NCI-H748 treated with DMSO at 0.1 percent for 48 hours (cell line): Measurements from ENCODE around the gene CHMP1A.
A peak's percentile ranks its signal among the peaks of the same experiment; 100 is the strongest.

Experiments
- DNase-seq: peaks from one replicate; lab custom pipeline; 2025; lab: John Stamatoyannopoulos, UW

The CHMP1A gene

GRCh38 chr16:89605186-89605970, 52.1 kb downstream of the CHMP1A start:
- DNase-seq: no peak

- no peak for DNase-seq
These were observed 52.7 kb downstream of the CHMP1A start for GRCh38 chr16:89604764-89605163.

GRCh38 chr16:89602952-89603590, 54.4 kb downstream of the CHMP1A start:
- no peak for DNase-seq

GRCh38 chr16:89602273-89602951, 55.1 kb downstream of the CHMP1A start:
- peak; percentile 3 for DNase-seq

GRCh38 chr16:89601906-89602272, 55.6 kb downstream of the CHMP1A start:
- no peak for DNase-seq

GRCh38 chr16:89600956-89601355, 56.6 kb downstream of the CHMP1A start:
- DNase-seq: no peak

GRCh38 chr16:89600427-89600826, 57.1 kb downstream of the CHMP1A start:
- no peak for DNase-seq

GRCh38 chr16:89599902-89600301, 57.6 kb downstream of the CHMP1A start:
- DNase-seq: no peak

GRCh38 chr16:89599451-89599858, 58.1 kb downstream of the CHMP1A start:
- no peak for DNase-seq

GRCh38 chr16:89598199-89598598, 59.3 kb downstream of the CHMP1A start:
- no peak for DNase-seq

- no peak for DNase-seq
These were observed 60.4 kb downstream of the CHMP1A start for GRCh38 chr16:89596957-89597649.

GRCh38 chr16:89596061-89596689, 61.3 kb downstream of the CHMP1A start:
- no peak for DNase-seq

GRCh38 chr16:89595330-89596060, 62.0 kb downstream of the CHMP1A start:
- no peak for DNase-seq
